ENCODE measurements around the gene ASPSCR1. TPM values are rescaled to one million over a fixed set of nuclear protein-coding genes. Genes with fewer than 3 reads are reported as not detected.

Gene ASPSCR1
- polyA plus RNA-seq, 1 experiment, result 15.4 TPM

DNA sequence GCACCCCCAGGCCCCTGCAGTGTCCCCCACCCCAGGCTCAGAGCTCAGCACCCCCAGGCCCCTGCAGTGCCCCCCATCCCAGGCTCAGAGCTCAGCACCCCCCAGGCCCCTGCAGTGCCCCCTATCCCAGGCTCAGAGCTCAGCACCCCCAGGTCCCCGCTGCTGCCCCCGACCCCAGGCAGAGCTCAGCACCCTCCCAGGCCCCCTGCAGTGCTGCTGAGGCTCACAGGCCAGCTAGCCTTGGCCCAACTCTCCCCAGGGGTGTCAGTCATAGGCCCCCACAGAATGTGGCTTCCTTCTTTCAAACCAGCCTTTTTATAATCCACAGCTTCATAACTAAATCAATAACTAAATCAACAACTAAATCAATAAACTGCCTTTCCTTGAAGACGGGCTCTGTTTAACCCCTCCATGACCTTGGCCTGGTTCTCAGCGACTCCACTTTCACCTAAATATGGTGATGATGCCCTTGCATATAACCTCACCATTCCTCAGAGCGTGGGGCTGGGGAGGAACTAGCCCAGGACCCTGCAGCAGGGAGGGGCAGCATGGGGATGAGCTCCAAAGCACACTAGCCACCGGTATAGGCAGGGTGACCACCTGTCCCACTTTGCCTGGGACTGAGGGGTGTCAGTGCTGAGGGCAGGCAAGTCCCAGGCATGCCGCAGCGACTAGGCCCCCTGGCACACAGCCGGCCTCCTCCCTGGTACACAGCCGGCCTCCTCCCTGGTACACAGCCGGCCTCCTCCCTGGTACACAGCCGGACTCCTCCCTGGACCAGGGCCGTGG, 21.5 kb upstream of the ASPSCR1 start:
- DNase-seq (ENCODE audit: low read depth), result no peak
- H3K27me3 ChIP-seq (ENCODE audit: control insufficient read depth, insufficient read depth, low read length), result peaks cover 12% of the 10 kb centered on the region; the same call in 1 of the 2 replicates
- no peaks in the 10 kb centered on the region for H3K36me3 ChIP-seq (ENCODE audit: control insufficient read depth, insufficient read depth, low read length)
- ChIA-PET CTCF (interaction anchor here (1.1 to 7.9 kb wide), 2 partner anchors 65 to 69 kb away, joined by 3 to 54 read pairs; partner anchors contain the start of genes CENPX and LRRC45), POLR2A (no interaction called here)
- no peak overlapping the region for H3K4me3 ChIP-seq (ENCODE audit: low read depth, low read length)
- TF ChIP-seq, protein P1, sequence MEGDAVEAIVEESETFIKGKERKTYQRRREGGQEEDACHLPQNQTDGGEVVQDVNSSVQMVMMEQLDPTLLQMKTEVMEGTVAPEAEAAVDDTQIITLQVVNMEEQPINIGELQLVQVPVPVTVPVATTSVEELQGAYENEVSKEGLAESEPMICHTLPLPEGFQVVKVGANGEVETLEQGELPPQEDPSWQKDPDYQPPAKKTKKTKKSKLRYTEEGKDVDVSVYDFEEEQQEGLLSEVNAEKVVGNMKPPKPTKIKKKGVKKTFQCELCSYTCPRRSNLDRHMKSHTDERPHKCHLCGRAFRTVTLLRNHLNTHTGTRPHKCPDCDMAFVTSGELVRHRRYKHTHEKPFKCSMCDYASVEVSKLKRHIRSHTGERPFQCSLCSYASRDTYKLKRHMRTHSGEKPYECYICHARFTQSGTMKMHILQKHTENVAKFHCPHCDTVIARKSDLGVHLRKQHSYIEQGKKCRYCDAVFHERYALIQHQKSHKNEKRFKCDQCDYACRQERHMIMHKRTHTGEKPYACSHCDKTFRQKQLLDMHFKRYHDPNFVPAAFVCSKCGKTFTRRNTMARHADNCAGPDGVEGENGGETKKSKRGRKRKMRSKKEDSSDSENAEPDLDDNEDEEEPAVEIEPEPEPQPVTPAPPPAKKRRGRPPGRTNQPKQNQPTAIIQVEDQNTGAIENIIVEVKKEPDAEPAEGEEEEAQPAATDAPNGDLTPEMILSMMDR (IDR thresholded peaks at IDR 0.05; ENCODE audit: insufficient read depth, low read depth, low read length), result no peak

GRCh38 chr17:81956607-81957589, 20.5 kb upstream of the ASPSCR1 start:
- H3K27me3 ChIP-seq (ENCODE audit: control insufficient read depth, insufficient read depth, low read length), result peaks cover 12% of the 10 kb centered on the region; the same call in 1 of the 2 replicates
- no peak for DNase-seq (ENCODE audit: low read depth)
- TF ChIP-seq, protein P1 (IDR thresholded peaks at IDR 0.05; ENCODE audit: insufficient read depth, low read depth, low read length), result no peak
- POLR2A ChIA-PET, result no interaction called here
- CTCF ChIA-PET, result interaction anchor here (1.5 to 7.9 kb wide), 2 partner anchors 56 to 64 kb away, joined by 3 to 54 read pairs; partner anchors contain the start of genes CENPX and LRRC45
- no peak overlapping the region for H3K4me3 ChIP-seq (ENCODE audit: low read depth, low read length)
- H3K36me3 ChIP-seq (ENCODE audit: control insufficient read depth, insufficient read depth, low read length), result no peaks in the 10 kb centered on the region

- TF ChIP-seq, protein P1 (IDR thresholded peaks at IDR 0.05; ENCODE audit: insufficient read depth, low read depth, low read length), result no peak
Observed at GRCh38 chr17:81957691-81958432, 19.6 kb upstream of the ASPSCR1 start.

DNA sequence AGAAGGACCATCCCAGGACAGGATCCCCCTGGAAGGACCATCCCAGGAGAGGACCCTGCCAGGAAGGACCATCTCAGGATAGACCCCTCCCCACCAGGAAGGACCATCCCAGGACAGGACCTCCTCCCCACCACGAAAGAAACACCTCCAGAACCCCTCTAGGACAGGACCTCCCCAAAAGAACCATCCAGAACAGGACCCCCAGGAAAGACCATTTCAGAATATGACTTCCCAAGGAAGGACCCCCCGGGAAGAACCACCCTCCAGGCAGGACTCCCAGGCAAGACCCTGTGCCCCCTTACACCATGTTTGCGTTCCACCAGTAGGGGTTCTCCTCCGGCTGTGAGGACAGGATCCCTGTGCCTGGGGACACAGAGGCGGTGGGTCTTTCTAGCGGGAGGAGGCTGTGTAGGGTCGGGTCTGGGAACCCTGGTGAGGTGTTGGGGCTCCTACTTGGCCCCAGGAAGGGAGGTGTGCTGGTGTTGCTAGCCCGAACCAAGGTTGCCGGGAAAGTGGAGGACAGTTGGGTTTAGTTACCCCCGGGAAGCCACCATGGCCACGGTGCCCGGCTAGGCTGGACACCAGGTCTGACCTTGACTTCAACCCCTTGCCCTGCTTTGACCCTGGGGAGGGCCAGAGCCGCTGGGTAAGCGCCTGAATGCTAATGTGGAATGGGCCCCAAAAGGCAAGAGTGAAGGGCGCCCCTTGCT, 18.6 kb upstream of the ASPSCR1 start:
- H3K27me3 ChIP-seq (ENCODE audit: control insufficient read depth, insufficient read depth, low read length), result peaks cover 20% of the 10 kb centered on the region
- H3K36me3 ChIP-seq (ENCODE audit: control insufficient read depth, insufficient read depth, low read length), result no peaks in the 10 kb centered on the region
- TF ChIP-seq, protein P1 (IDR thresholded peaks at IDR 0.05; ENCODE audit: insufficient read depth, low read depth, low read length), result no peak
- CTCF ChIA-PET, result interaction anchor here (0.6 to 7.9 kb wide), 34 partner anchors 9 to 198 kb away, joined by 3 to 218 read pairs (median 8); partner anchors contain the start of genes CENPX, DCXR, LRRC45 and MAFG
- no peak overlapping the region for H3K4me3 ChIP-seq (ENCODE audit: low read depth, low read length)
- no peak for DNase-seq (ENCODE audit: low read depth)
- POLR2A ChIA-PET, result no interaction called here

More at GRCh38 chr17:81957691-81958432, 19.6 kb upstream of the ASPSCR1 start:
- ChIA-PET POLR2A (no interaction called here), CTCF (interaction anchor here (0.8 to 7.9 kb wide), 3 partner anchors 55 to 80 kb away, joined by 3 to 54 read pairs (median 3); partner anchors contain the start of genes CENPX, DCXR and LRRC45)
- Histone ChIP-seq H3K36me3 (ENCODE audit: control insufficient read depth, insufficient read depth, low read length) (no peaks in the 10 kb centered on the region), H3K4me3 (ENCODE audit: low read depth, low read length) (no peak overlapping the region), H3K27me3 (ENCODE audit: control insufficient read depth, insufficient read depth, low read length) (peaks cover 18% of the 10 kb centered on the region)
- DNase-seq (ENCODE audit: low read depth), result no peak
